GM18861 (cell line): ENCODE results near the gene PARD3.
A peak's percentile ranks its signal among the peaks of the same experiment; 100 is the strongest.
"Not testable (repeated sequence)": the region's sequence is repeated elsewhere in the genome, so short reads cannot be mapped to it uniquely, and the experiment has no call there.

ENCODE experiments used
- ATAC-seq: cut with Tn5 transposase; IDR thresholded peaks from one replicate; pipeline ENCODE4 v1.9.1; 2021; ENCODE audit not compliant: unreplicated experiment

PARD3 gene

DNA sequence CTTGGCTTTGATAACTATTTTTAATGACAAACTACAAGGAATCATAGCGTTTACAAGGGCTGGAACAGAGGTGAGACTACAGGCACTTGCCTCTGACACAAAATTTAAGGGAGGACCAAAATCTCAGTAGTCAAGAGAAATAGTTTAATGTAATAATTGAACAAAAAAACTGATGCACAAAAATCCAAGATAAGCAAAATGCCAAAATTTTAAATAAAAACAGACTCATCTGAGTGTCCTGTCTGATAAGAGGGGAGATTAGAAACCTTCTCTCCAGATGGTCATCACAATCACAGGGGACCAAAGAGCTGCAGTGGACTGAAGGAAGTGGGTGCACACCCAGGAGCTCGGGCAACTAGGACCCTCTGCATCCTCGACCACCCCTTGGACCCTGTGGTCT is 70.5 kb downstream of the PARD3 start:
- ATAC-seq = no peak

DNA sequence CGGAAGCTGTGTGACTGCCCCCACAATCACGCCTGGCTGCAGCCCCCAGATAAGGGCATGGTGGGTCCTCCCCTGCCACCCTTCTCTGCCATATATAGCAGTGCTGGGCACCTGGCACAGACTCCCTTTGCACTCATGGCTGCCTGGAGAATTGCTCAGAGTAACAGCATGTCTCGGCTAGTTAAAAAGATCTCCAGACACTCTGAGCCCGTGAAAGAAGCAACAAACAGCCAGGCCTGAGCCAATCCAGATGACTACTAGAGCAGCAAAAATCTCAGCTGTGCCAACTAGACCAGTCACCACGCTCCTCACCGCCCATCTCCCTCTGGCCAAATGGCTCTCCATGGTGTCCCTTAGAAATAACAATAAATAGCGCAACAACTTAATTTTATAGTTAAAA is 71.3 kb downstream of the PARD3 start:
- ATAC-seq = no peak

DNA sequence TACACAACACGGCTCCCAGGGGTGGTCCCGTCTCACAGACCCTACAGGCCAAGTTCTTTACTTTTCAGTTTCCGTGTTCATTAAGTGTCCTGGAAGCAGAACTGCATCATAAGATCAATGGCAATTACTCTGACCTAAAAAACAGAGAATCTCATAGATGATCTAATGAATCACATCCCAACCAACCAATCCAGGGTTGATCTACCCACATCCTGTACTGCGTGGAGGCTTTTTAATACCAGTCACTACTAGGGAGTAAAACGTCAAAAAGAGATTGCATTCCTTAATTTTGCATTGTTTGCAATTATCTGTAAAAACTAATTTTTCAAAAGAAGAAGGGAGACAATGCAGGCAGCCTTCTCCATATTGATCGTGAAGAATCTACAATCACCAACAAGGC is 72.6 kb downstream of the PARD3 start:
- ATAC-seq = no peak

DNA sequence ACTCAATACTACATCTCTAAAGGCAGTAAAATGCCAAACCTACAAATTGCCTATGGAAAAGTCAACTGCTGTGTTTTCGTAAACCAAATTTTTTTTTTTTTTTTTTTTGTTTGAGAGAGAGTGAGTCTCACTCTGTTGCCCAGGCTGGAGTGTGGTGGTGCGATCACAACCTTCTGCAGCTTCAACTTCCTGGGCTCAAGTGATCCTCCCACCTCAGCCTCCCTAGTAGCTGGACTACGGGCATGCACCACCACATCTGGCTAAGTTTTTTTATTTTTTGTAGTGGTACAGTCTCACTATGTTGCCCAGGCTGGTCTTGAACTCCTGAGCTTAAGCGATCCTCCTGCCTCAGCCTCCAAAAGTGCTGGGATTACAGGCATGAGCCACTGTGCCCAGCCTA is 74.0 kb downstream of the PARD3 start:
- not testable (repeated sequence) for ATAC-seq

DNA sequence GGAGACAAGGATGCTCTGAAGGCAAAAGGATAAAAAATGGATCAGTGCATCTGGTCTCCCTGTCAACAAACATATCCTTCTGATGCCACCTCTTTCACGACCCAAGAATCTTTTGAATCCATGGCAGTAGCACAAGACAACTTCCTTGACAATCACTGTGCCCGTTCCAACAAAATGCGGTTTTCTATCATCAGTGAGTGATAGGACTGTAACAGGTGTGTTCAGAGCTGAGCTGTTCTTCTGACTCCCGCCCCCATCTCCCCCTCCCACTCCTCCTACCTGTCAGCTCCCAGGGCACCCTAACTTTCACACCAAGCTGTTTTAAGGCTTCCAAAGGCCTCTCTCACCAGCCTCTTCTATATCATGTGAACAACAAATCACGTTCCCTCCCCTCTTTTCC is 74.8 kb downstream of the PARD3 start:
- no peak for ATAC-seq

DNA sequence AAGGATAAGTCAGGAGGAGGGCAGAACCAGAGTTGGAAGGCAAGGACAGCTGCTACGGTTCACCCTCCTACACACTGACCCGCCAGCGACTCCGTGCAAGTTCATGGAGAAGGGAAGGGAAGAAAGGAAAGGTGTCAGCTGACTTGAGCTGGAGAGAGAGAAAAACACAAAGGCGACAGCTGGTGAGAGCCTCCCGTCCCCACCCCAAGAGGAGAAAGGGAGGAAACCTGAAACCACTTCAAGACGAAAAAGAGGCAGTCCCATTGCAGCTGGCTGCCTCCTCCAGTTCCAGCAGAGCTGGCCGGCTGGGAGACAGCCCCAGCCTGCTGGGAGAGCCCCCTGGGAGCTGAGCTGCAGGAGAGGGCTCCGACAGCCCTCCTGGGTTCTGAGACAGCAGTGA is 75.2 kb downstream of the PARD3 start:
- no peak for ATAC-seq

DNA sequence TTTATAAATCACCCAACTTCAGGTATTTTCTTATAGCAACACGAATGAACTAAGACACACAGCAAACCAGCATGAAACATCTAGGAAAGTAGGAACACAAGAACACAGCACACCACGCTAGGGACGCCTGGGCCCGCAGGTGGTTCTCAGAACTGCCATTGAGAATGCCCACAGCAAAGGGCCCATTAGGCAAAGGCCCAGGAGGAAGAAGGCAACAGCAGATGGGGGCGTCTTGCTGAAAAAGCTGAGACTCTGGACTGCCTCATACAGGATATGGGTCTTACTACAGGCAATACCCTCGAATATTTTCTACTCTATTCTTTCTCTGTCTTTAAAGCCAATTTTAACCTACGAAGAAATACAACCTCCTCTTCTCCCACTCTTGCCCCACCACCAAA is 77.3 kb downstream of the PARD3 start:
- ATAC-seq = no peak

DNA sequence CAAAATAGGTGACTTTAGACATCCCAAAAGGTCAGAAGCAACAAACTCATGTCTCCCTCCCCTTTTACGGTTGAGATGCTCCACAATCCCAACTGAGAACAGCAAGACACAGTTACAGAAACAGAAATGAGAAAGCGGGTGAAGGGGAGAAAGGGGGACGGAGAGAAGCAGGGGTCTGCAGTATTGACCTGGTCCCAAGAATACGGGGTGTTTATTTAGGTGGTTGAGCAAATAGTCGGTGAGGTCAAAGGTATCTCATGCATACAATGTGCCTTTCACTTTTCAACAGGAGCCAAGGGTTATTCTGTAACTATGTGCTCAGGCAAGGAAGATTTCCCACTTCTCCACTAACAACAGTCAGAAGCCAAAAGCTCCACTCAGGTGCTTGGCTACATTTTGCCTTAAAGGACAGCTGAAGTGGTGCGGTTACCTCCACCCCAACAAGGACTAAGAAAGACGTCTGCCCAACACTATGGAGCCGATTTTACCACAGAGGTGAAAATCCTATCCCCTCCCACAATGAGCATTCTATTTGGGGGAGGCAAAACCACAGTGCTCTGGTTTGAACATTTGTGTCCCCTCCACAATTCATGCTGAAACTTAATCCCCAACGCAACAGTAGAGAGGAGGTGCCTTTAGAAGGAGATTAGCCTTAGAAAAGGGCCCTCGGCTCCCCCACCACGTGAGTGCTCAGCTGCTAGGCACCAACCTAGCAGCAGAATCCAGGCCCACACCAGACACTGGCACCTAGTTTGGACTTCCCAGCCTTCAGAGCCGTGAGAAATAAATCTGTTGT is 77.9 kb downstream of the PARD3 start:
- ATAC-seq = no peak

DNA sequence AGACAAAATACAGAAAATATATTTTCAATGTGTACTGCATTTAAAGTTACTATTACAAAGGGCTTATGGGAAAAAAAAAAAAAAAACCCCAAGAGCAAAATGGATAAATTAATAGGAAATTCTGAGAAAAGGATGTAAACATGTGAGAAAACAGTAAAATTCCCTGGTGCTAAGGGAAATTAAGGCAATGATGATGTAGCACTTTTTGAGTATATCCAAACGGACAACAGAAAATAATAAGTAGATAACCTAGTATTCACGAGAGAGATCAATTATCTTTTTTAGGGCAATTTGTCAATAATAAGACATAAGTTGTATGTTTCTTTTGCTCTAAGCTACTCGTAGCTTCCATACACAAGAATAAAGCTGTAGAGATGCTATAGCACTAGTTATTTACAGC is 80.2 kb downstream of the PARD3 start:
- no peak for ATAC-seq

DNA sequence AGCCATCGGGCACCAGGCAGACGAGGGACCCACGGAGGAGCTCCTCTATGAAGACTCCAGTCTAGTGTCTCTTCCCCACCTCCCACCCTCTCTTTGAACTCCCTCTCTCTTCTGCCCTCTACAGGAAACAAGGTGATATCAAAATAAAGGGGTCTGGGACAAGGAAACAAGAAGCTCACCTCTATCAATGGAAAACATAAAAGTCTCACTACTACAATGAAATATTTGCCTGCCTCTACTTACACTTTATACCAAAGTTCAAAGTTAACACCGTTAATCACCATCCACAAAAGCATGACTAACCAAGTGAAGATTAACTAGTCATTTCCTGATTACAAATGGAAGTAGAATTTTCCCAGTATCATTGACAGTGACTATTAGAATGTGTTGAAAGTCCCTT is 82.2 kb downstream of the PARD3 start:
- ATAC-seq = no peak

DNA sequence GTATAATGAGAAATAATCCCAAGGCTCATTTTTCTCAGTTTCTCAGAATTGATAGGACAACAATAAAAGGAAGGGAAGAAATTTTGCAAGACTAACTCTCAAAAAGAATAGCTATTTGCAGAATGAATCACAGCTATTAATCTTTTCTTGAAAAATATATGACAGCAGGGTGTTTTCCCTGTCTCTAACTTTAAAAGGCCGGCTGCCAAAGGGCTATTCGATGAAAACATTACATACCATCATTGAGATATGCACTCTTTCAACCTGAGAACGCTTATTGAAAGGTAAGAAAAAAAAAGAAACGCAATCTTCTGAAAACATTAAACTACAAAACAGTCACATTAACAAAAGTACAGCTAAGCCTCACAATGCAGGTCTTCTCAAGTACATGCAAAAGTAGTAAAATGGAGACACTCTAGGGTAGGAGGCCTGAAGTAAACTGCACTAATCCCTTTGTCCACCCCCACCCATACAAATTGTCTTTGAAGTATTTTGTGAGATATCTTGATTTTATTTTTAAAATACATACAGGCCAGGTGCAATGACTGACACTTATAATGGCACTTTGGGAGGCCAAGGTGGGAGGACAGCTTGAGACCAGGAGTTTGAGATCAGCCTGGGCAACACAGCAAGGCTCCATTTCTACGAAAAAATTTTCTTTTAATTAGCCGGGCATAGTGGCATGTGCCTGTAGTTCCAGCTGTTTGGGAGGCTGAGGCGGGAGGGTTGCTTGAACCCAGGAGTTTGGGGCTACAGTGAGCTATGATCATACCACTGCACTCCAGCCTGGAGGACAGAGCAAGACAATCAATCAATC is 83.0 kb downstream of the PARD3 start:
- no peak for ATAC-seq

DNA sequence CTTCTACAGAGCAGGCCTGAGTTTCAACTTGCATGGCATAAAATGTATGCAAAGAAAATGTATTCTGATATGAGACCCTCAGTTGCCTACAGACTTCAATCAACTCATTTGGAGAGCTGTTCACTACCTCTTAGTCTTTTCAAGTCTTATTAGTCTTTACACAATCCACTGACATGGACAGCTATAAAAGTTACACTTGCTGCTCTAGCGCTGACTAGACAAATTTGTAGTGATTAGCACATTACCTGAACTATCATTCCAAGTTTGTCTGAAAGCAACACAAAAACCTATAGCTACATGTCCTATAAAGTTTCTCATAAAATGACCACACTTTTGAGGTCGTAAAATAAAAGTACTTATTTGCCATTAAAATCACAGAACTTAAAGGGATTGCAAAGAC is 83.9 kb downstream of the PARD3 start:
- no peak for ATAC-seq

DNA sequence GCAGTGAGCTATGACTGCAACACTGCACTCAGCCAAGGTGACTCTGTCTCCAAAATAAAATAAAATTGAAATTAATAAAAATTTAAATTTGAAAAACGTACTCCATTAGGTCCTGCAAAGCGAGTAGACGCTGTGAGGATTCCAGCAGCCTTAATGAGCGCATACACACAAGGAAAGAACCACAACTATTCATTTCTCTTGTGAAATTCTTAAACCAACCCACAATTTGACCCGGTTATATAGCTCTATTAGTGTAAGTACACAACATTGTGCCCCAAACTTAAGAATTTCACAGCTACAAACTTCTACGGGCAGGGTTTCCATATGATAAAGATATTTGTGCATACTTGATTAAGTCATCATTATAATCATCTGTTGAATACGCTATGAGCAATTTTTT is 84.4 kb downstream of the PARD3 start:
- ATAC-seq = no peak

DNA sequence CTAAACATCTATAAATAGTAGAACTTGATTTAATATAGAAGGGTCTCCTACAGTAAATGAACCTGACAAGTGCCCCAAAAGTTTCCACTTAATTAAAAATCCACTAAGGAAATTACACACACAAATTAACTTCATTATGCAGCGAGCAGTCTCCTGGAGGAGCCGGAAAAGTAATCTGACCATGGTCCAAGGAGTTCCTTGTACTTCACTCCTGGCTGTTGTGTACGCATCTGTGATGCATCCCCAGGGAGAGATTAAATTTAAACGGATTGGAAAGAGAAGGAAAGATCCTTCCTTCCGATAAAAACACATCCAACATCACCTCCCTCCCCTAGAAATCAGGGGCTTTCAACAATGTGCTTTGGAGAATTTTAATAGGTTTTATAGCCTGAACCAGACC is 85.5 kb downstream of the PARD3 start:
- ATAC-seq = no peak

DNA sequence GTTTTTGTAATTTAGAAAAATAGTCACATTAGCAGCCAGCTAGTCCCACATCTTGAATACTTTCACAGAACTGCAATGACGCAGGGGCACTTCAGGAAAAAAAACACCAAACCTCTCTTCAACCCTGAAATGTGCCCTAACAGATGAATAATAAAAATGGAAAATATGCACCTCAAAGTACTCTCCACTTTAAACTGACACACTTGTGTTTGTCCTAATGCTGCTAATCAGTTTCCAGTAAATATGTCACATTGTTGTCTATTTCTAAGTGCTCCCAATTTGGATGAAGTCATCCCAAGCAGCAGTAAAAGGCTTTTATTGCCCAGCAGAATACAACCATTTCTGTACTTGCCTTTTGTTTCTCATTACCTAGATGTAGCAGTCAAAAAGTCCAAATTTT is 86.7 kb downstream of the PARD3 start:
- ATAC-seq = no peak

DNA sequence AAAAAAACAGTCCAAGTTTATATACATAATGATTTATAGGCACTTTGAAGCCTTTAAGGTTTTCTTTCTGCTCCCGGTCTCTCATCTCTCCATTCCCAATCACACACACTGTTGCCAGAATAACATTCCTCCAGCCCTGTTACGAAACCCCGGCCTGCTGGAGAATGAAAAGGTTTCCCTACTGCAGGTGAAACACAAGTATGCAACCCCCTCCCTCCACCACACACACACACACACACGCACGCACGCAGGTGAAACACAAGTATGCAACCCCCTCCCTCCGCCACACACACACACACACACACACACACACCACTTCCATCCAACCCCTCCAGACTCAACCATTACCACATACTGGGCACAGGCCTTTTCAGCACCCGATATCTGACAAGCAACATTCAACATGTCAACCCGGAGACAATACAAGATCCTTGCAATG is 87.5 kb downstream of the PARD3 start:
- ATAC-seq = no peak

DNA sequence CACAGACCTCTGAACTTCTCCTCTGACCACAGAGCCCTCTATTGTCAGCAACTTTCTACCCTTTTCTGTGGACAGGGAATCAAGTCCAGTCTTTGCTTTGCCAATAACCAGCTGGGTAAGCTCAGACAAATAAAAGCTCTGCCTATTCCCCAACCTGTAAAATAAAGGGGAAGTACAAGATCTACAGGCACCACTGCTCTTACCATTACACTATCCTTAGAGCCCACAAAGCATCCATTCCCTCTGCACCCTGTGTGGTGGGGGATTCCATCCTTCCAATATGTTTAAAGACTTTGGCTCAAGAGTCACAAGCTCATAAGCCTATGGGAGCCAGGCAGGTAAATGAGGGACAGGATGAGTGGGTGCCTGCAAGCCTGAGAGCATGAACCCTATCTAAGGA is 88.2 kb downstream of the PARD3 start:
- ATAC-seq = no peak

DNA sequence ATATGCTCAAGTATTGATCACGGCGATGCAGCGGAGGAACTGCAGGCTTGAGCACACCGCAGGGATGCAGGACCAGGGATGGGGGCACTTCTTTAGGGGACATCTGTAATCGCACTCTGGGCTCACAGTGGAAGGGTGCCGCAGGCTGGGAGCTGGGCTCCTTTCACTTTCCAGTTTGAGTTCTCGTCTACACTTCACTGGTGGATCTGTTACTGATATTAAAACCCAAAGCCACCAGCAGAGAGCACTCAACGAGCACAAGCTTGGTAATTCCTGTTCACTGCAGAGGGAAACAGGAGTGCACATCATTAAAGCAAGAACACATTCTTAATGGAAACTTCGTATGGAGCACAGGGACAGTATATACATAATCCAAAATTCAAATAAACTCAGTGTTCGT is 91.3 kb downstream of the PARD3 start:
- ATAC-seq = peak; percentile 61

DNA sequence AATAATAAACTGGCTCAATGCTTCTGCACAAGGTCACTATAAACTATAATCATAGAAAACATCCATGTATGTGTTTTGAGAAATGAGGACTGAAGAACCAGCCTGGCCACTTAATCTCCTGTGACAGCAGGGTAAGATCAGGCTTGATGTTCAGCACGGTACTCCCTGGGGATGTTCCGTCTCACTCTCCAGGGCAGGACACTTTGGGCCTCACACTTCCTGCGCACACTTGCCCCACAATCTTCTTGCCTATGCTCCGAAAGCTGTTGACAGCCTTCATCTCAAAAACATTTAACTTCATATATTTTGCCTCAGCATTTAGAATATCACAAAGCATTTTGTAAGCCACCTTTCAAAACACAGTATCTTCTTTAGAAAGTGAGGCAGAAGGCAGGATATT is 92.7 kb downstream of the PARD3 start:
- no peak for ATAC-seq

DNA sequence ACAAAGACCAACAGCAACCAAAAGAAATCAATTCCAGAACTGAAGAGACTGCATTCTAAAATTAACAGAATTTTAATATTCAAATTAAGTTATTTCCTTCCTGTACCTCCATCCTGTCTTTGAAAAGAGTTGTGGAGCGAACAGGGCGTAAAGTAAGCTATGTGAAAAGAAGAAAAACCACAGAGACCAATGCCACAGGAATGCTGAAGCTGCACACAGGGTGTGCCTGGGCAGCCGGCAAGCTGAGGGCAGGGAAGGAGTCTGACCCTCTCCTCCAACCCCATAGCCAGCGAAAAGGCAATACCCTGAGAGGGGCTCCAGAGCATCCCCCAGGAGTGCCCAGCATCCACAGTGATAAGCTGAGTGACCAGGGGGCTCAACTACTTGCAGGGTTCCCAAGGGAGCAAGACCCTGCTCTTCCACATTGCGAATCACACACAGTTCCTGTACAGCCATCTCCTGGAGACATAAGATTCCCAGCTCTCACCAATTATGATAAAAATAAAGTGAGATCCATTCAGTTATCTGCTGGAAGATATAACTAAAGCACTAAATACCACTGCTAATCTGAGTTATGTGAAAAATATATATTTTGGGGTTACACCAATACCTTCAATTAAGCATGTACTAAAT is 93.8 kb downstream of the PARD3 start:
- no peak for ATAC-seq

DNA sequence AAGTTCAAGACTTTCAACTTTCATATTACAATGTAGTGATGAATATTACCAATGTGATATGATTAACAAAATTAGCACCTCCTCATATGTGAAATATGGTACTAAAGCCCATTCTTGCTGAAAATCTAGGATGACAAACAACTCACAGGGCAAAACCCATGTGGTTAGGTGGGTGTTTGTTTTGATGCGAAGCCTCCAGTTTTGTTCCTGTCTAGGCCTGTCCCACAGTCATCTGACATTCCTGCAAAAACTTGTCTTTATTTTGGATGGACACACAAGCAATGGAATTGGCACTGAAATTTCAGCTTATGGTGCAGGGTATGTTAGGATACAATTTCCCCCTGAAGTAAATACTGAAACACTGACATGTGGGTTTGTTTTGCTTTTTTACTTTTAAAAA is 95.3 kb downstream of the PARD3 start:
- ATAC-seq = no peak

DNA sequence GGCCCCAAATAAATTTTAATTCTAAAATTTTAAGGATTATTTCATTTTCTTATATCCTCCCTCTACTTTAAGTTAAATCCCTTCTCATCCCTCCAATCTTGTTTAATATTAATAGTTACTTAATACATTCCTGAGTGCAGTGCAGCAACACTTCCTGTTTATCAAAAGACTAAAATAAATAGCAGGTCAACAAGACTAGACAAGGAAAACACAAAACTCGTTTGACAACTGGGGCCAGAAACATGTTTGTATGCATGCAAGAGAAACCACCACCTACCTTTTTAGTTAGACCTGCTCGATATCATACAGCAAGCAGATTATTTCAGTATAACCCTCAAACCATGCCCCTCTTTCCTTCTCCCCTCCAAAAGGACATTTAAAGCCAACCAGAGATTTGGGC is 95.8 kb downstream of the PARD3 start:
- ATAC-seq = no peak
